NCI-H2227 (cell line): ENCODE measurements around the gene CYP27B1.

Experiments used
- DNase-seq: peaks from one replicate; lab custom pipeline; 2025; ENCODE audit not compliant: unreplicated experiment; lab: John Stamatoyannopoulos, UW

CYP27B1 gene

GRCh38 chr12:57766464-57767304 lies at the start of gene CYP27B1:
TSS of gene CYP27B1 (minus strand) at chr12:57767078. CDS start at chr12:57767041, 37 bp downstream.
- DNase-seq = no peak

GRCh38 chr12:57816001-57816854 lies 49.4 kb upstream of the CYP27B1 start:
- DNase-seq = no peak

- DNase-seq = no peak
Observed at GRCh38 chr12:57815177-57816000, 48.5 kb upstream of the CYP27B1 start.

- DNase-seq = no peak
Observed at GRCh38 chr12:57813971-57814772, 47.3 kb upstream of the CYP27B1 start.

GRCh38 chr12:57813111-57813970 lies 46.5 kb upstream of the CYP27B1 start:
- DNase-seq = no peak

GRCh38 chr12:57811028-57811755 lies 44.3 kb upstream of the CYP27B1 start:
- no peak for DNase-seq

GRCh38 chr12:57810450-57810849 lies 43.6 kb upstream of the CYP27B1 start:
- no peak for DNase-seq

GRCh38 chr12:57809425-57809824 lies 42.5 kb upstream of the CYP27B1 start:
- DNase-seq = no peak

GRCh38 chr12:57808351-57808750 lies 41.5 kb upstream of the CYP27B1 start:
- DNase-seq = no peak

- DNase-seq = no peak
Observed at GRCh38 chr12:57807285-57807684, 40.4 kb upstream of the CYP27B1 start.

- DNase-seq = no peak
Observed at GRCh38 chr12:57806677-57807076, 39.8 kb upstream of the CYP27B1 start.

- peak; percentile 6 for DNase-seq
Observed at GRCh38 chr12:57803319-57803893, 36.5 kb upstream of the CYP27B1 start.

- DNase-seq = no peak
Observed at GRCh38 chr12:57802607-57803006, 35.7 kb upstream of the CYP27B1 start.

GRCh38 chr12:57800965-57801364 lies 34.1 kb upstream of the CYP27B1 start:
- DNase-seq = no peak

- no peak for DNase-seq
Observed at GRCh38 chr12:57797933-57798332, 31.1 kb upstream of the CYP27B1 start.

GRCh38 chr12:57796996-57797395 lies 30.1 kb upstream of the CYP27B1 start:
- no peak for DNase-seq

- DNase-seq = no peak
Observed at GRCh38 chr12:57795354-57795753, 28.5 kb upstream of the CYP27B1 start.

- DNase-seq = no peak
Observed at GRCh38 chr12:57793920-57794319, 27.0 kb upstream of the CYP27B1 start.
